HL-60 (cell line): ENCODE results near the gene SORCS2. TPM values are rescaled to one million over a fixed set of nuclear protein-coding genes. Genes with fewer than 3 reads are reported as not detected.

Experiments
- DNase-seq, 2 experiments: peaks; one replicate each; pipeline ENCODE4 v3.0.0-alpha.2; 2010 to 2020; ENCODE audit warnings: low read depth in 1 of 2, low spot score in 1 of 2
- H3K27ac ChIP-seq: fragments of 250-450 bp; sonication (Bioruptor Pico); replicated peaks from 2 replicates; pipeline ENCODE4 v1.5.1; 2020; ENCODE audit warnings: mild to moderate bottlenecking, moderate library complexity
- H3K27me3 ChIP-seq: fragments of 250-450 bp; sonication (Bioruptor Pico); 2 replicates; pipeline ENCODE4 v1.5.1; 2021; ENCODE audit warnings: mild to moderate bottlenecking, moderate library complexity; ENCODE audit not compliant: insufficient read depth, poor library complexity, severe bottlenecking
- H3K4me3 ChIP-seq: replicated peaks from 2 replicates; pipeline ENCODE4 v1.5.1; 2011; ENCODE audit warnings: mild to moderate bottlenecking, control low read depth, low read length; ENCODE audit not compliant: insufficient read depth
- CTCF ChIP-seq: IDR thresholded peaks from one replicate; pipeline ENCODE4 v1.5.1; 2011; ENCODE audit warnings: low read length, control low read depth, inconsistent platforms; ENCODE audit not compliant: insufficient read depth
- GABPA ChIP-seq: IDR thresholded peaks from 2 replicates; pipeline ENCODE4 v1.6.1; 2012; ENCODE audit warnings: low read depth
- POLR2AphosphoS5 ChIP-seq: IDR thresholded peaks from 2 replicates; pipeline ENCODE4 v1.6.1; 2012; ENCODE audit warnings: low read depth
- REST ChIP-seq: IDR thresholded peaks from 2 replicates; pipeline ENCODE4 v1.6.1; 2012; ENCODE audit warnings: low read depth; ENCODE audit not compliant: insufficient replicate concordance
- SPI1 ChIP-seq: IDR thresholded peaks from 2 replicates; pipeline ENCODE4 v1.6.1; 2012; ENCODE audit warnings: low read depth, mild to moderate bottlenecking, borderline replicate concordance
- microRNA-seq: library from miRNA; unstranded; fragments of <30 nt; microRNA quantifications from one replicate; pipeline ENCODE4, GENCODE V29; 2018

Gene SORCS2

GRCh38 chr4:7788694-7789425, 596.5 kb downstream of the SORCS2 start:
- no peak overlapping the region for H3K4me3 ChIP-seq
- no peak overlapping the region for H3K27ac ChIP-seq
- TF ChIP-seq POLR2AphosphoS5 (no peak), REST (no peak), SPI1 (no peak), GABPA (no peak), CTCF (no peak)
- no peak for DNase-seq
- peaks cover 2% of the 10 kb centered on the region for H3K27me3 ChIP-seq

GRCh38 chr4:7790023-7790422, 597.7 kb downstream of the SORCS2 start:
- Histone ChIP-seq H3K27ac (no peak overlapping the region), H3K4me3 (no peak overlapping the region), H3K27me3 (peaks cover 2% of the 10 kb centered on the region)
- no peak for DNase-seq
- no peak for TF ChIP-seq SPI1
- TF ChIP-seq POLR2AphosphoS5: no peak
- no peak for TF ChIP-seq GABPA
- no peak for TF ChIP-seq REST
- no peak for TF ChIP-seq CTCF

GRCh38 chr4:7790999-7791398, 598.7 kb downstream of the SORCS2 start:
- DNase-seq: no peak
- H3K27me3 ChIP-seq: peaks cover 2% of the 10 kb centered on the region
- TF ChIP-seq GABPA (no peak), REST (no peak), POLR2AphosphoS5 (no peak), SPI1 (no peak)
- no peak overlapping the region for H3K4me3 ChIP-seq
- H3K27ac ChIP-seq: no peak overlapping the region

Small RNA genes lying within 50 kb of the gene (microRNA-seq; reads per million reads assigned to microRNA genes)
- not detected for gene MIR4274
- not detected for gene MIR4798
